Hepatocyte (in vitro differentiated cells): ENCODE results near the gene UGGT2. TPM values are rescaled to one million over a fixed set of nuclear protein-coding genes. Genes with fewer than 3 reads are reported as not detected.

Experiments
- DNase-seq: peaks from one replicate; pipeline ENCODE4 v3.0.0-alpha.2; 2016; ENCODE audit warnings: low spot score
- H2AFZ ChIP-seq: fragments of 200-600 bp; sonication (generic); 2 replicates; pipeline ENCODE4 v1.6.0; 2016; ENCODE audit warnings: antibody characterized with exemption, mild to moderate bottlenecking
- H3K27ac ChIP-seq: fragments of 200-600 bp; sonication (generic); 2 replicates; pipeline ENCODE4 v1.5.1; 2016; ENCODE audit warnings: mild to moderate bottlenecking
- H3K27me3 ChIP-seq: fragments of 200-600 bp; sonication (generic); 2 replicates; pipeline ENCODE4 v1.6.1; 2016
- H3K36me3 ChIP-seq: fragments of 200-600 bp; sonication (generic); replicated peaks from 2 replicates; pipeline ENCODE4 v1.5.1; 2016; ENCODE audit warnings: low read depth; ENCODE audit not compliant: insufficient read depth
- H3K4me1 ChIP-seq: fragments of 200-600 bp; sonication (generic); 2 replicates; pipeline ENCODE4 v1.5.1; 2016; ENCODE audit warnings: mild to moderate bottlenecking, moderate library complexity; ENCODE audit not compliant: insufficient read depth
- H3K4me2 ChIP-seq: fragments of 200-600 bp; sonication (generic); 2 replicates; pipeline ENCODE4 v1.6.0; 2016
- H3K4me3 ChIP-seq: fragments of 200-600 bp; sonication (generic); 2 replicates; pipeline ENCODE4 v1.5.1; 2016; ENCODE audit warnings: mild to moderate bottlenecking
- H3K79me2 ChIP-seq: fragments of 200-600 bp; sonication (generic); 2 replicates; pipeline ENCODE4 v1.6.0; 2017; ENCODE audit warnings: mild to moderate bottlenecking
- H3K9me2 ChIP-seq: fragments of 200-600 bp; sonication (generic); replicated peaks from 2 replicates; pipeline ENCODE4 v1.6.0; 2017; ENCODE audit warnings: mild to moderate bottlenecking; ENCODE audit not compliant: insufficient read depth
- H3K9me3 ChIP-seq: fragments of 200-600 bp; sonication (generic); 2 replicates; pipeline ENCODE4 v1.5.1; 2016; ENCODE audit warnings: low read depth, mild to moderate bottlenecking
- H4K20me1 ChIP-seq: fragments of 200-600 bp; sonication (generic); 2 replicates; pipeline ENCODE4 v1.6.0; 2016; ENCODE audit warnings: mild to moderate bottlenecking; ENCODE audit not compliant: insufficient read depth, poor library complexity, severe bottlenecking
- EZH2 ChIP-seq: fragments of 200-600 bp; sonication (generic); IDR thresholded peaks from 2 replicates; pipeline ENCODE4 v1.6.1; 2016; ENCODE audit warnings: antibody characterized with exemption, mild to moderate bottlenecking, borderline replicate concordance
- EZH2phosphoT487 ChIP-seq: fragments of 200-600 bp; sonication (generic); IDR thresholded peaks from one replicate; pipeline ENCODE4 v1.6.1; 2018; ENCODE audit warnings: antibody characterized with exemption, mild to moderate bottlenecking, low read depth, moderate library complexity; ENCODE audit not compliant: unreplicated experiment, severe bottlenecking
- WGBS: methylation state at CpG from one replicate; pipeline ENCODE4 v1.1.6; 2016; ENCODE audit warnings: low lambda C conversion rate; ENCODE audit errors: missing lambda C conversion rate; 5-methylcytosine and 5-hydroxymethylcytosine counted together
- polyA plus RNA-seq: library from polyadenylated mRNA; unstranded; fragments of >200 nt; fragmentation: Nextera tagmentation; extraction: Ambion mirVana; gene quantifications from 2 replicates; pipeline ENCODE4 v1.2.1, GENCODE V29; 2016
- total RNA-seq: library from RNA; depleted of rRNA; stranded (reverse); fragments of >200 nt; gene quantifications from 2 replicates; pipeline ENCODE4 v1.2.3, GENCODE V29; 2014
- TF ChIP-seq, protein P1 (sequence below): fragments of 200-600 bp; sonication (generic); IDR thresholded peaks from 2 replicates; pipeline ENCODE4 v1.5.1; 2016; ENCODE audit warnings: antibody characterized with exemption, mild to moderate bottlenecking; ENCODE audit not compliant: poor library complexity

Gene UGGT2, protein sequence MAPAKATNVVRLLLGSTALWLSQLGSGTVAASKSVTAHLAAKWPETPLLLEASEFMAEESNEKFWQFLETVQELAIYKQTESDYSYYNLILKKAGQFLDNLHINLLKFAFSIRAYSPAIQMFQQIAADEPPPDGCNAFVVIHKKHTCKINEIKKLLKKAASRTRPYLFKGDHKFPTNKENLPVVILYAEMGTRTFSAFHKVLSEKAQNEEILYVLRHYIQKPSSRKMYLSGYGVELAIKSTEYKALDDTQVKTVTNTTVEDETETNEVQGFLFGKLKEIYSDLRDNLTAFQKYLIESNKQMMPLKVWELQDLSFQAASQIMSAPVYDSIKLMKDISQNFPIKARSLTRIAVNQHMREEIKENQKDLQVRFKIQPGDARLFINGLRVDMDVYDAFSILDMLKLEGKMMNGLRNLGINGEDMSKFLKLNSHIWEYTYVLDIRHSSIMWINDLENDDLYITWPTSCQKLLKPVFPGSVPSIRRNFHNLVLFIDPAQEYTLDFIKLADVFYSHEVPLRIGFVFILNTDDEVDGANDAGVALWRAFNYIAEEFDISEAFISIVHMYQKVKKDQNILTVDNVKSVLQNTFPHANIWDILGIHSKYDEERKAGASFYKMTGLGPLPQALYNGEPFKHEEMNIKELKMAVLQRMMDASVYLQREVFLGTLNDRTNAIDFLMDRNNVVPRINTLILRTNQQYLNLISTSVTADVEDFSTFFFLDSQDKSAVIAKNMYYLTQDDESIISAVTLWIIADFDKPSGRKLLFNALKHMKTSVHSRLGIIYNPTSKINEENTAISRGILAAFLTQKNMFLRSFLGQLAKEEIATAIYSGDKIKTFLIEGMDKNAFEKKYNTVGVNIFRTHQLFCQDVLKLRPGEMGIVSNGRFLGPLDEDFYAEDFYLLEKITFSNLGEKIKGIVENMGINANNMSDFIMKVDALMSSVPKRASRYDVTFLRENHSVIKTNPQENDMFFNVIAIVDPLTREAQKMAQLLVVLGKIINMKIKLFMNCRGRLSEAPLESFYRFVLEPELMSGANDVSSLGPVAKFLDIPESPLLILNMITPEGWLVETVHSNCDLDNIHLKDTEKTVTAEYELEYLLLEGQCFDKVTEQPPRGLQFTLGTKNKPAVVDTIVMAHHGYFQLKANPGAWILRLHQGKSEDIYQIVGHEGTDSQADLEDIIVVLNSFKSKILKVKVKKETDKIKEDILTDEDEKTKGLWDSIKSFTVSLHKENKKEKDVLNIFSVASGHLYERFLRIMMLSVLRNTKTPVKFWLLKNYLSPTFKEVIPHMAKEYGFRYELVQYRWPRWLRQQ (N-terminal part only)
- 59.2 and 60.3 TPM in 2 replicates for total RNA-seq
- polyA plus RNA-seq: 23.6 and 27.1 TPM in 2 replicates

DNA sequence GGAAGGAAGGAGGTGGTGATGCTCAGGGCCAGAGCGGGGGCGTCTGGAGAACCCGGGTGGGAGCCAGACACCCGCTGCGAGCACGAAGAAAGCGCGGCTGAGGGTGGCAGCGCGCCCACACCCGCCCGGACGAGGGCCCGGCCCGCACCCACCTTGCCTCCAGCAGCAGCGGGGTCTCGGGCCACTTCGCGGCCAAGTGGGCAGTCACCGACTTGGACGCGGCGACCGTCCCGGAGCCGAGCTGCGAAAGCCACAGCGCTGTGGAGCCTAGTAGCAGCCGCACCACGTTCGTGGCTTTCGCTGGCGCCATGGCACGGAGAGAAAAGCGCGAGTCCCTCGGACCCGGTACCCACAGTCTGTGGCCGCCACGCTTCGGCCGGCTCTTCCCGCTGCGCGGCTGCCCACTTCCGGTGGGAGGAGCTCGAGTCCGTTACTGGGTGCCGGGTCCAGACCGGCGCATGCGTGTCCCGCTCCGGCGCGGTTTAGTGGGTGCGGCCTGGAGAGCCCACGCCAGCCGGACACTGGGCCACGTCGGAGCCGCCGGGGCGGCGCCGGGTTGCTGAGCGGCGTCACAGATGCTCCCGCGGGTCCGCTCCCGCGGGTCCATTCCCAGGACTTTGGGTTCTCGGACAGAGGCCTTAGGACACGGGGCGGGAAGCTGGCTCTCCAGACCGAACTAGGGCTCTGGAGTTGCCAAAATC is at the start of gene UGGT2:
UGGT2 (minus strand) TSS at position 399 of the 701 bp plus-strand sequence; CDS start at position 310, 89 bp downstream.
- peak; percentile 98 for DNase-seq
- Histone ChIP-seq H2AFZ (peak within 1 kb of the TSS; percentile 96), H4K20me1 (no peaks in the 10 kb centered on the region), H3K9me3 (no peaks in the 10 kb centered on the region), H3K27ac (peak within 1 kb of the TSS; percentile 92), H3K79me2 (peaks cover 38% of the 10 kb centered on the region), H3K9me2 (no peaks in the 10 kb centered on the region), H3K4me1 (no peaks in the 10 kb centered on the region), H3K4me3 (peak within 1 kb of the TSS; percentile 78), H3K27me3 (no peaks in the 10 kb centered on the region), H3K4me2 (peak within 1 kb of the TSS; percentile 76), H3K36me3 (no peaks in the 10 kb centered on the region)
- WGBS: under 1% methylated on average over 75 of the region's 77 CpGs
- TF ChIP-seq EZH2phosphoT487 (no peak), EZH2 (no peak)
- TF ChIP-seq, protein P1, sequence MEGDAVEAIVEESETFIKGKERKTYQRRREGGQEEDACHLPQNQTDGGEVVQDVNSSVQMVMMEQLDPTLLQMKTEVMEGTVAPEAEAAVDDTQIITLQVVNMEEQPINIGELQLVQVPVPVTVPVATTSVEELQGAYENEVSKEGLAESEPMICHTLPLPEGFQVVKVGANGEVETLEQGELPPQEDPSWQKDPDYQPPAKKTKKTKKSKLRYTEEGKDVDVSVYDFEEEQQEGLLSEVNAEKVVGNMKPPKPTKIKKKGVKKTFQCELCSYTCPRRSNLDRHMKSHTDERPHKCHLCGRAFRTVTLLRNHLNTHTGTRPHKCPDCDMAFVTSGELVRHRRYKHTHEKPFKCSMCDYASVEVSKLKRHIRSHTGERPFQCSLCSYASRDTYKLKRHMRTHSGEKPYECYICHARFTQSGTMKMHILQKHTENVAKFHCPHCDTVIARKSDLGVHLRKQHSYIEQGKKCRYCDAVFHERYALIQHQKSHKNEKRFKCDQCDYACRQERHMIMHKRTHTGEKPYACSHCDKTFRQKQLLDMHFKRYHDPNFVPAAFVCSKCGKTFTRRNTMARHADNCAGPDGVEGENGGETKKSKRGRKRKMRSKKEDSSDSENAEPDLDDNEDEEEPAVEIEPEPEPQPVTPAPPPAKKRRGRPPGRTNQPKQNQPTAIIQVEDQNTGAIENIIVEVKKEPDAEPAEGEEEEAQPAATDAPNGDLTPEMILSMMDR: no peak

GRCh38 chr13:96100457-96101220 is 47.4 kb upstream of the UGGT2 start:
- no peak for DNase-seq
- H3K27me3 ChIP-seq: peaks cover 12% of the 10 kb centered on the region
- WGBS: 80% methylated on average over 4 of the region's 4 CpGs
- H3K4me3 ChIP-seq: no peak overlapping the region
- no peaks in the 10 kb centered on the region for H4K20me1 ChIP-seq
- no peaks in the 10 kb centered on the region for H3K4me1 ChIP-seq
- no peaks in the 10 kb centered on the region for H3K36me3 ChIP-seq
- no peaks in the 10 kb centered on the region for H3K9me3 ChIP-seq
- TF ChIP-seq EZH2: no peak
- TF ChIP-seq, protein P1: no peak
- TF ChIP-seq EZH2phosphoT487: no peak
- no peaks in the 10 kb centered on the region for H3K9me2 ChIP-seq
- no peaks in the 10 kb centered on the region for H3K79me2 ChIP-seq
- no peak overlapping the region for H2AFZ ChIP-seq
- H3K4me2 ChIP-seq: no peak overlapping the region
- H3K27ac ChIP-seq: no peak overlapping the region
